Astrocyte of the spinal cord (primary cell): Measurements from ENCODE around the gene STARD3.

Source experiments
- DNase-seq: peaks from one replicate; pipeline ENCODE4 v3.0.0; 2011; ENCODE audit warnings: low read depth, low spot score
- H3K4me3 ChIP-seq: 2 replicates; pipeline ENCODE4 v1.5.1; 2011; ENCODE audit warnings: low read depth, mild to moderate bottlenecking, low read length, moderate library complexity
- in situ Hi-C: cut with HindIII; loops from 2 replicates; pipeline ENCODE4 v1.10.0; 2017; ENCODE audit warnings: low sequenced_read_pairs
- TF ChIP-seq, protein P1 (sequence below): IDR thresholded peaks from 2 replicates; pipeline ENCODE4 v1.5.1; 2012; ENCODE audit warnings: low read depth, mild to moderate bottlenecking, low read length, inconsistent platforms

Gene STARD3

DNA sequence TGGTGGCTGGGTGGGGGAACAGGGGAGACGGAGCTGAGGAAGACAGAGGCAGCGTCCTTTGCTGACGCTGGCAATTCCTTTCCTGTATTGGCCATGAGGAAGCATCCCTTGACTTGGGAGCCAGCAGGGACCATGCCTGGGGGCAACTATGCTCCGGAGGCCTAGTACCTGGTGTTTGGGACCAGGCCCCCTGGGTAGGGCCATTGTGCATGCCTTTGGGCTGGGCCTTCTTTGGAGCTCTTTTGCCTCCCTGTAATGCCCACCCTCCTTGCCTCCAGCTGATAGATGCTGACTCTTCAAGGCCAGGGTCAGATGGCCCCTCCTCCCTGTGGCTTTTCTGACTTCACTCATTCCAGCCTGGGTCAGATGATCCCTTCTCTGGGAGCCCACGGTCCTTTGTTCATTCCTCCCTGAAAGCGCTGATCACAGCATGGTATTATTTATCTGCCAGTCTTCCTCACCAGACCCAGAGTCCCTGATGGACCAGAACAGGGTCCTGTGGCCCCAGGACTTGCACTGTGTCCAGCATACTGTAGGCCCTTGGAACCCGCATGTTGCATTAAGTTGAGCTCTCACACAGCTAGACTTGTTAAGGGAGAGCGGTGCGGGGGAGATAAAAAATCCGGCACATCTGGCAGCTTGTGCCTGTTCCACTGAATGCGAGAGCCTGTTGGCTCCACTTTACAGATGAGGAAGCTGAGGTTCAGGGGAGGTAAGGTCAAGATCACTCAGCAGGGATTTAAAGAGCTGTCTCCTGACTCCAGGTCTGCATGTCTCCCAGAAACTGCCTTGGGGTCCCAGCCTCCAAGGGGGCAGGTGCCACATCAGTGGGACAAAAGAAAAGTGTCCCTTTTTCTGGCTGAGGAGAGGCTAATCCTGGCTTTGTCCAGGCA lies 2.9 kb downstream of the STARD3 start:
- in situ Hi-C loops = no loop called here
- H3K4me3 ChIP-seq = no peak overlapping the region
- TF ChIP-seq, protein P1, sequence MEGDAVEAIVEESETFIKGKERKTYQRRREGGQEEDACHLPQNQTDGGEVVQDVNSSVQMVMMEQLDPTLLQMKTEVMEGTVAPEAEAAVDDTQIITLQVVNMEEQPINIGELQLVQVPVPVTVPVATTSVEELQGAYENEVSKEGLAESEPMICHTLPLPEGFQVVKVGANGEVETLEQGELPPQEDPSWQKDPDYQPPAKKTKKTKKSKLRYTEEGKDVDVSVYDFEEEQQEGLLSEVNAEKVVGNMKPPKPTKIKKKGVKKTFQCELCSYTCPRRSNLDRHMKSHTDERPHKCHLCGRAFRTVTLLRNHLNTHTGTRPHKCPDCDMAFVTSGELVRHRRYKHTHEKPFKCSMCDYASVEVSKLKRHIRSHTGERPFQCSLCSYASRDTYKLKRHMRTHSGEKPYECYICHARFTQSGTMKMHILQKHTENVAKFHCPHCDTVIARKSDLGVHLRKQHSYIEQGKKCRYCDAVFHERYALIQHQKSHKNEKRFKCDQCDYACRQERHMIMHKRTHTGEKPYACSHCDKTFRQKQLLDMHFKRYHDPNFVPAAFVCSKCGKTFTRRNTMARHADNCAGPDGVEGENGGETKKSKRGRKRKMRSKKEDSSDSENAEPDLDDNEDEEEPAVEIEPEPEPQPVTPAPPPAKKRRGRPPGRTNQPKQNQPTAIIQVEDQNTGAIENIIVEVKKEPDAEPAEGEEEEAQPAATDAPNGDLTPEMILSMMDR = no peak
- DNase-seq = no peak

DNA sequence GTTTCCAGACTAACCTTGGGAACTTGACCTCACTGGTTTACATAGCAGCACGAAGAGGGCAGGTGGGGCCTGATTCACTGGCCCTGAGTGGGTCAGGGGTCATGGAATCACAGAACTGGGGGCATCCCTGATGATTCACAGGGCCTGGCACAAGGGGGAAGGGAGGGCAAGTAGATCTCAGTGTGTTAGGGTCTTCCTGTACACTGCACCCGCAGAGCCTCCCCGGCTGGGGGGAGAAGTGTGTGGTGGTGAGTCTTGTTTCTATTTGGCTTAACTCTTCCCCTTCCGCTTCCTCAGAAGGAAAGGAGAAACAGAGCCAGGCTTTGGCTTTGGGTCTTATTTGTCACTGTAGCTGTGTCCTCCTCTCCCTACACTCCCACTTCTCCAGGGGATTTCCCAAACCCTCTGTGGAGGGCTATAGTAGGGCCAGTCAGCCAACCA lies 3.7 kb downstream of the STARD3 start:
- H3K4me3 ChIP-seq = no peak overlapping the region
- no peak for DNase-seq
- TF ChIP-seq, protein P1 = no peak
- in situ Hi-C loops = no loop called here

DNA sequence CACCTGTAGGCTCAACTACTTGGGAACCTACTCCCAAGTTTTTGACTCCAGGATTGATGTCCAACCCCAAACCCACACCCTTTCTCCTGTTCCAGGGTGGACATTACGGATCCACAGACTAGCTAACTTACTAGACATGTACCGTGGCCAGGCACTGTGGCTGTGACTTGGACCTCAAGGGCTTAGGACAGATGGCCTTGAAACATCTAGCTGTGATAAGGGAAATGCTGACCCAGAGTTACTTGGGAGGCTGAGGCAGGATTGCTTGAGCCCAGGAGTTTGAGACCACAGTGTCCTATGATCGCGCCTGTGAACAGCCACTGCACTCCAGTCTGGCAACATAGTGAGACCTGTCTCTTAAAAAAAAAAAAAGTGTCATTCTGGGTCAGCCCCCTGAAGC lies 4.2 kb downstream of the STARD3 start:
- TF ChIP-seq, protein P1 = no peak
- DNase-seq = no peak
- H3K4me3 ChIP-seq = no peak overlapping the region
- in situ Hi-C loops = no loop called here

- no peak for DNase-seq
- TF ChIP-seq, protein P1 = no peak
- in situ Hi-C loops = no loop called here
Measured at GRCh38 chr17:39641883-39642282, 4.9 kb downstream of the STARD3 start.

DNA sequence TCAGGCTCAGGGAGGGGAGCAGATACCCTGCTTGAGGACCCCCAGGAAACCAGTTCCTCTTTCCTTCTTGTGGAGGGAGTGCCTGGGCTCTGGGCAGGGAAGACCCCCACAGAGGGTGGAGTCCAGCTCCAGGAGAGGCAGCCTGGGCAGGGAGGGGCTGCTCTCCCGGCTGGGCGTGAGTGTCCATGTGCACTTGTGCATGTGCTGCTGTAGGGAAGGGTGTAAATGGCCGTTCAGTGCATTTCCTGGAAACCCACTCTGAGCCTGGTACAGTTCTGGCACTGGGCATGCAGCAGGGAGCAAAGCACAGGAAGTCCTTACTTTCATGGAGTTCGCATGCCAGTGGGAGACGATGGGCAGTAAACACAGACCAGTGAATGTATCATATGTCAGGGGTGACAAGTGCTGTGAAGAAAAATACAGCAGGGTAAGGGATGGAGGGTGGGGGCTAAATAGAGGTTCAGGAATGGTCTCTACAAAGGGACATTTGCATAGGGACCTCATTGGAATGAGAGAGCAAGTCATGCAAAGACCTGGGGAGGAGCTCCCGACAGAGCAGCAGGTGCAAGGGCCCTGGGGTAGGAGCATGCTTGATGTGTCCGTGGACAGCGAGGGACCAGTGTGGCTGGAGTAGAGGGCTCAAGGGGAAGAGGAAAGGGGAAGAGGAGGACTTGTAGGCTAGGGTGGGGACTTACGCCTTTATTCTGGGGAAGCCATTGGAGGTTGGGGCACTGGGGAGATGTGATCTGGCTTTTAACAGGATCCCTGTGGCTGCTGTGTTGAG lies 5.5 kb downstream of the STARD3 start:
- TF ChIP-seq, protein P1 = no peak
- H3K4me3 ChIP-seq = no peak overlapping the region
- DNase-seq = no peak
- in situ Hi-C loops = no loop called here

More at GRCh38 chr17:39641883-39642282, 4.9 kb downstream of the STARD3 start:
- no peak overlapping the region for H3K4me3 ChIP-seq

- in situ Hi-C loops = no loop called here
- TF ChIP-seq, protein P1 = no peak
- H3K4me3 ChIP-seq = no peak overlapping the region
- DNase-seq = peak; percentile 34
Measured at GRCh38 chr17:39643271-39643670, 6.3 kb downstream of the STARD3 start.
